Right lobe of liver (tissue), 6 donors: ENCODE results near the gene GP1BB. TPM values are rescaled to one million over a fixed set of nuclear protein-coding genes. Genes with fewer than 3 reads are reported as not detected.

ENCODE experiments used
- ATAC-seq, 4 donors: fragments of 200-7000 bp; cut with Tn5 transposase; one replicate each; pipeline ENCODE4 v1.9.1; 2020; ENCODE audit warnings: mild to moderate bottlenecking in 4 of 4, moderate library complexity in 4 of 4
- DNase-seq, 3 donors: peaks; one replicate each; pipeline ENCODE4 v3.0.0-alpha.2; 2020
- H3K27ac ChIP-seq, 3 donors: fragments of 200-600 bp; one replicate each; pipeline ENCODE4 v1.8.0; 2022
- H3K27me3 ChIP-seq, 2 donors: fragments of 200-600 bp; one replicate each; pipeline ENCODE4 v1.8.0; 2022
- H3K36me3 ChIP-seq, 4 donors: fragments of 200-600 bp; sonication (generic) in 1 of 4; one replicate each; pipeline versions ENCODE4 v1.5.1 to v1.8.0; 2017 to 2022; ENCODE audit warnings: control low read depth in 1 of 4
- H3K4me1 ChIP-seq, 4 donors: fragments of 200-600 bp; sonication (generic) in 1 of 4; one replicate each; pipeline versions ENCODE4 v1.5.1 to v1.8.0; 2017 to 2022; ENCODE audit warnings: control low read depth in 1 of 4
- H3K4me3 ChIP-seq, 3 donors: fragments of 200-600 bp; one replicate each; pipeline ENCODE4 v1.8.0; 2022
- H3K9me3 ChIP-seq, 4 donors: fragments of 200-600 bp; sonication (generic) in 1 of 4; one replicate each; pipeline versions ENCODE4 v1.5.1 to v1.8.0; 2017 to 2022; ENCODE audit warnings: control low read depth in 1 of 4
- POLR2A ChIP-seq: fragments of 450-650 bp; IDR thresholded peaks from one replicate; pipeline ENCODE4 v1.6.1; 2017; ENCODE audit warnings: antibody characterized with exemption, mild to moderate bottlenecking
- WGBS: methylation state at CpG from one replicate; pipeline ENCODE4 v1.1.6; 2018; ENCODE audit warnings: low coverage, low lambda C conversion rate; ENCODE audit not compliant: insufficient coverage; ENCODE audit errors: missing lambda C conversion rate; 5-methylcytosine and 5-hydroxymethylcytosine counted together
- intact Hi-C, 2 donors: fragments of 100-400 bp; cut with DNase I; formaldehyde crosslinking; loops; one replicate each; pipeline versions ENCODE4 v1.11.2 to v1.14.1; 2022
- total RNA-seq, 6 experiments: library from RNA; depleted of rRNA in 2 of 6; stranded (reverse); fragments of >200 nt in 2 of 6; fragmentation: NEBNext Ultra II Directional in 3 of 6; extraction: Animal tissue kit (Norgen Biotek cat#: 25700) in 3 of 6; gene quantifications; one replicate each; pipeline versions ENCODE4 v1.1.0 to v1.2.4, GENCODE V29; 2016 to 2023
- TF ChIP-seq, protein P1 (sequence below), 4 donors: fragments of 200-600 bp in 3 of 4; fragments of 450-650 bp in 1 of 4; IDR thresholded peaks; one replicate each; pipeline versions ENCODE4 v1.5.1 to v1.8.0; 2016 to 2022; ENCODE audit warnings: antibody characterized with exemption in 4 of 4, mild to moderate bottlenecking in 2 of 4
- donor health status: DM: no; HTN: yes; CAD: no.
- donor health status: DM: no; HTN: no; CAD: no.
- donor health status: DM: no; HTN: no; CAD: no.
- donor health status: DM: no; HTN: yes; CAD: no.
- donor health status: DM: no; HTN: yes; CAD: no.

GP1BB gene
- total RNA-seq, 6 experiments from 2014 or later = 0.15 to 1.3 (median 0.62) TPM; not detected in 1

DNA sequence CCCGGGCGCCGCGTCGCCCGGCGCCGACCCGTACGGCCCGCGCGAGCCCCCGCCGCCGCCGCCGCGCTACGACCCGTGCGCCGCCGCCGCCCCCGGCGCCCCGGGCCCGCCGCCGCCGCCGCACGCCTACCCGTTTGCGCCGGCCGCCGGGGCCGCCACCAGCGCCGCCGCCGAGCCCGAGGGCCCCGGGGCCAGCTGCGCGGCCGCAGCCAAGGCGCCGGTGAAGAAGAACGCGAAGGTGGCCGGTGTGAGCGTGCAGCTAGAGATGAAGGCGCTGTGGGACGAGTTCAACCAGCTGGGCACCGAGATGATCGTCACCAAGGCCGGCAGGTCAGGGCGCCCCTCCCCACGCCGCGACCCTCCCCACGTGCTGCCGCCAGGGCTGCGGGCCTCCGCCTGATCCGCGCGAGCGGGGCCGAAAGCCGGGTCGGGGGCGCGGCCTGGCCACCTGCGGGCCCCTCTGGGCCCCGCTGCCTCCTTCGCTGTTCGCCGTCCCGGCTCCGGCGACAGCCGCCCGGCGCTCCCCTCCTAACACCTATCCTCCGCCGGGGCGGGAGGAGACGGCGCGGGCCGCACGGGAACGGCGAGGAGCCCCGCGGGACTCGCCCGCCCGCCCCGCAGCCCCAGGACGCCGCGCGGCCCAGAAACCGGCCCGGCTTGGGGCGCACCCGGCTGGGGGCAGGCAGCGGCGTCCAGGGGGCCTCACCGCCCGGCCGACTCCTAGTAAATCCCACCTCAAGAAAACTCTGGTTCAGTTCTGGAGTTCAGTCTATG lies 37.8 kb downstream of the GP1BB start:
- Histone ChIP-seq H3K36me3 (no peaks in the 10 kb centered on the region), H3K27ac (no peak overlapping the region), H3K27me3 (peaks cover 0 to 3% of the 10 kb centered on the region in 2 donors), H3K4me1 (peaks cover 0 to 4% (median 0%) of the 10 kb centered on the region in 4 donors), H3K4me3 (no peak overlapping the region), H3K9me3 (no peaks in the 10 kb centered on the region)
- WGBS = 56% methylated on average over 8 of the region's 117 CpGs
- no peak for ATAC-seq
- intact Hi-C loops = no loop called here
- DNase-seq = no peak
- no peak for TF ChIP-seq POLR2A
- TF ChIP-seq, protein P1, sequence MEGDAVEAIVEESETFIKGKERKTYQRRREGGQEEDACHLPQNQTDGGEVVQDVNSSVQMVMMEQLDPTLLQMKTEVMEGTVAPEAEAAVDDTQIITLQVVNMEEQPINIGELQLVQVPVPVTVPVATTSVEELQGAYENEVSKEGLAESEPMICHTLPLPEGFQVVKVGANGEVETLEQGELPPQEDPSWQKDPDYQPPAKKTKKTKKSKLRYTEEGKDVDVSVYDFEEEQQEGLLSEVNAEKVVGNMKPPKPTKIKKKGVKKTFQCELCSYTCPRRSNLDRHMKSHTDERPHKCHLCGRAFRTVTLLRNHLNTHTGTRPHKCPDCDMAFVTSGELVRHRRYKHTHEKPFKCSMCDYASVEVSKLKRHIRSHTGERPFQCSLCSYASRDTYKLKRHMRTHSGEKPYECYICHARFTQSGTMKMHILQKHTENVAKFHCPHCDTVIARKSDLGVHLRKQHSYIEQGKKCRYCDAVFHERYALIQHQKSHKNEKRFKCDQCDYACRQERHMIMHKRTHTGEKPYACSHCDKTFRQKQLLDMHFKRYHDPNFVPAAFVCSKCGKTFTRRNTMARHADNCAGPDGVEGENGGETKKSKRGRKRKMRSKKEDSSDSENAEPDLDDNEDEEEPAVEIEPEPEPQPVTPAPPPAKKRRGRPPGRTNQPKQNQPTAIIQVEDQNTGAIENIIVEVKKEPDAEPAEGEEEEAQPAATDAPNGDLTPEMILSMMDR (IDR thresholded peaks at IDR 0.05) = no peak

DNA sequence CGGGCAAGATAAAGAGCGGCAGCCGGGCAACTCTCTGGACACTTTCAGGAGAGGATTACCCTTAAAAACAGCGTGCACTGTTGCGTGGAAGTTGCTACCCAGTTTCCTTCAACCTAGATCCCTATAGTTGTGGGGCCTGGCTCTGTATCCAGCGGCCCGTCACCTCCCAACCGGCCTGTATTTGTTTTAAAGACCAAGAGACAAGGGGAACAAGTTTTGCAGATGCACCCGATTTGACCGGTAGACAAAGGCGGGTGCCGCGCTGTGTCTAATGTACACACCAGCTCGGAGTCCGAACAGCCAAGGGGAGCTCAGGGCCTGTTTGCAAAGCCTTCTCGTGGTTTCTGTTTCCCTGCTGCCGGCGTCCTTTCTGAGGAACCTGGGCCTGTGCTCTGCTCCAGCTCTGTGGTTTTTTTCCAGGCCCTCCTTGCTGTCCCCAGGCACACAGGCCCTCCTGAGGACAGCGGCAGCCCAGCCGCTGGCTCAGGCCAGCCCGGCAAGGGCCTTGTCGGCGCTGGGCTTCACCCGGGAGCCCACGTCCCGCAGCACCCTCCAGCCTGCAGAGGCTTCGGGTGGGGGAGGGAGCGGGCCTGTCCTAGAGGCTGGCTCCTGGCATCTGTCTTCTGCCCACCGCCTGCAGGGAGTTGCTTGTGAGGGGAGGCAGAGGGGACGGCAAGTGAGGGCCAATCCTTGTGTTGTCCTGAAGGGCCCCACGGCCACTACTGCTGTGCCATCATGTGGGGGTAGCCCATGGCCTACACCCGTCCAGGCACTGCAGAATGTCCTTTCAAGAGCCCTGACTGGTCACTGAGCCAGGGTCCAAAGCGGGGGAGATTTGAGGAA lies 38.6 kb downstream of the GP1BB start:
- no peak for TF ChIP-seq POLR2A
- TF ChIP-seq, protein P1 (IDR thresholded peaks at IDR 0.05) = no peak
- Histone ChIP-seq H3K27ac (no peak overlapping the region), H3K27me3 (peaks cover 0 to 2% of the 10 kb centered on the region in 2 donors), H3K4me1 (peaks cover 0 to 5% (median 1%) of the 10 kb centered on the region in 4 donors), H3K9me3 (no peaks in the 10 kb centered on the region), H3K4me3 (no peak overlapping the region), H3K36me3 (no peaks in the 10 kb centered on the region)
- 75% methylated on average over 8 of the region's 33 CpGs for WGBS
- intact Hi-C loops = no loop called here
- DNase-seq (no peak), ATAC-seq (no peak)

DNA sequence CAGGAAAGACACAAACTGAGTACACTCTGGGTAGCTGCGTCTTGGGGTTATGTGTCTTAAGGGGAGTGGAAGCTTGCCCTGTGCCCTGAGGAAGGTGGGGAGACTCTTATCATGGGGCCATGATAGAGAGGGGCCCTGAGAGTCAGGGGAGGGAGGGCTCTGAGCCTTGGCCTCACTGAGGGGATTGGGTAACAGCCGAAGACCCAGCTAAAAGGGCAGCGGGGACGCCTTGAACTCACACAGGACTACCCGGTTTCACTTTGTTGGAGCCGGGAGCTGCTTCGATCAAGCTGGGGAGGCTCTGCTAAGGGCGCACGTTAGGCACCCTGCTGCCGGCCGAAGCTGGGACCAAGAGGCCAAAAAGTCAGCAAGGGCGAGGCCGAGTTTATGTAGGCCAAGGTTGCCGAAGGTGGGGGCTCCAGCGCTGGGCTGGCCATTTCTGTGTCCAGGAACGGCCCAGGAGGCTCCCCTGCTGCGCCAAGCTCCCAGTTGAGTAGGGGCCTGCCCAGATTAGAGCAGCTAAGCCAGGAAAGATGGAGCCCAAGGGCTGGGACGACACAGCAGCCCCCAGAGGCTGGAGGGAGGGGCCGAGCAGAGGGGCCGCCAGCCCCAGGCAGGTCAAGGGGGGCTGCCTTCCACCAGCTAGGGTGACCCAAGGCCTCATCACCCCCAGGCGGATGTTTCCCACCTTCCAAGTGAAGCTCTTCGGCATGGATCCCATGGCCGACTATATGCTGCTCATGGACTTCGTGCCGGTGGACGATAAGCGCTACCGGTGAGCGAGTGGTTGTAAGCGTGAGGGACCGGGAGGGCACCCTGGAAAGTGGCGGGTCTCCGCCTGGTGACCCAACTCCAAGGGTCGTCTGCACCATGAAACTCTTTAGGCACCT lies 39.5 kb downstream of the GP1BB start:
- Histone ChIP-seq H3K27ac (no peak overlapping the region), H3K4me3 (no peak overlapping the region), H3K9me3 (no peaks in the 10 kb centered on the region), H3K36me3 (no peaks in the 10 kb centered on the region), H3K4me1 (peaks cover 0 to 13% (median 0%) of the 10 kb centered on the region in 4 donors), H3K27me3 (peaks cover 0 to 5% of the 10 kb centered on the region in 2 donors)
- TF ChIP-seq, protein P1 (IDR thresholded peaks at IDR 0.05) = no peak
- TF ChIP-seq POLR2A = no peak
- 90% methylated on average over 2 of the region's 34 CpGs for WGBS
- DNase-seq (no peak), ATAC-seq (no peak)
- intact Hi-C loops = no loop called here
